HG03571 (cell line): ENCODE data around the gene RAC2.
A peak's percentile ranks its signal among the peaks of the same experiment; 100 is the strongest.

Source experiments
- ATAC-seq: cut with Tn5 transposase; IDR thresholded peaks from one replicate; pipeline ENCODE4 v1.9.1; 2021; ENCODE audit not compliant: unreplicated experiment

The RAC2 gene

GRCh38 chr22:37276776-37277175 lies 32.7 kb upstream of the RAC2 start:
- no peak for ATAC-seq

- no peak for ATAC-seq
These were observed 31.6 kb upstream of the RAC2 start for GRCh38 chr22:37275622-37276021.

GRCh38 chr22:37275134-37275533 lies 31.1 kb upstream of the RAC2 start:
- no peak for ATAC-seq

- no peak for ATAC-seq
These were observed 30.4 kb upstream of the RAC2 start for GRCh38 chr22:37274380-37274862.

- ATAC-seq, result no peak
These were observed 29.8 kb upstream of the RAC2 start for GRCh38 chr22:37273846-37274225.

- no peak for ATAC-seq
These were observed 29.2 kb upstream of the RAC2 start for GRCh38 chr22:37273126-37273845.

- no peak for ATAC-seq
These were observed 27.0 kb upstream of the RAC2 start for GRCh38 chr22:37270928-37271650.

- no peak for ATAC-seq
These were observed 26.0 kb upstream of the RAC2 start for GRCh38 chr22:37269936-37270678.

- ATAC-seq, result no peak
These were observed 23.8 kb upstream of the RAC2 start for GRCh38 chr22:37267661-37268413.

- ATAC-seq, result peak; percentile 61
These were observed 23.1 kb upstream of the RAC2 start for GRCh38 chr22:37267135-37267587.

GRCh38 chr22:37266581-37267134 lies 22.6 kb upstream of the RAC2 start:
- no peak for ATAC-seq

GRCh38 chr22:37263966-37264887 lies 20.2 kb upstream of the RAC2 start:
- no peak for ATAC-seq

- no peak for ATAC-seq
These were observed 18.3 kb upstream of the RAC2 start for GRCh38 chr22:37262346-37262745.

GRCh38 chr22:37260901-37261336 lies 16.9 kb upstream of the RAC2 start:
- no peak for ATAC-seq

- no peak for ATAC-seq
These were observed 16.2 kb upstream of the RAC2 start for GRCh38 chr22:37260155-37260795.

GRCh38 chr22:37259540-37260029 lies 15.5 kb upstream of the RAC2 start:
- no peak for ATAC-seq

GRCh38 chr22:37258753-37259401 lies 14.8 kb upstream of the RAC2 start:
- no peak for ATAC-seq

GRCh38 chr22:37258005-37258752 lies 14.1 kb upstream of the RAC2 start:
- ATAC-seq, result no peak
